AG10803 (cell line): ENCODE results near the gene SFT2D3.
A peak's percentile ranks its signal among the peaks of the same experiment; 100 is the strongest.

Experiments used
- DNase-seq: peaks from one replicate; pipeline ENCODE4 v3.0.0; 2010; ENCODE audit warnings: low read depth
- H3K4me3 ChIP-seq: 2 replicates; pipeline ENCODE4 v1.5.1; 2011; ENCODE audit warnings: mild to moderate bottlenecking, low read length, control low read depth
- CTCF ChIP-seq: conservative IDR thresholded peaks from 2 replicates; pipeline ENCODE4 v1.5.1; 2011; ENCODE audit warnings: mild to moderate bottlenecking, low read length, control low read depth, inconsistent platforms

SFT2D3 gene

GRCh38 chr2:127704641-127705390 is 3.5 kb downstream of the SFT2D3 start:
- no peak overlapping the region for H3K4me3 ChIP-seq
- no peak for TF ChIP-seq CTCF
- DNase-seq, result peak; percentile 15

GRCh38 chr2:127705391-127706065 is 4.2 kb downstream of the SFT2D3 start:
- no peak for TF ChIP-seq CTCF
- H3K4me3 ChIP-seq, result no peak overlapping the region
- peak; percentile 74 for DNase-seq

- DNase-seq, result no peak
- no peak overlapping the region for H3K4me3 ChIP-seq
- TF ChIP-seq CTCF, result no peak
Observed at GRCh38 chr2:127706215-127706990, 5.1 kb downstream of the SFT2D3 start.

- peak; percentile 9 for DNase-seq
- TF ChIP-seq CTCF, result no peak
- no peak overlapping the region for H3K4me3 ChIP-seq
Observed at GRCh38 chr2:127707890-127708648, 6.8 kb downstream of the SFT2D3 start.

GRCh38 chr2:127709336-127709735 is 8.0 kb downstream of the SFT2D3 start:
- no peak for DNase-seq
- no peak for TF ChIP-seq CTCF
- no peak overlapping the region for H3K4me3 ChIP-seq

- no peak overlapping the region for H3K4me3 ChIP-seq
- no peak for TF ChIP-seq CTCF
- DNase-seq, result peak; percentile 3
Observed at GRCh38 chr2:127712999-127713398, 11.7 kb downstream of the SFT2D3 start.
